CD14-positive monocyte (primary cell): ENCODE data around the gene SOWAHB. TPM values are rescaled to one million over a fixed set of nuclear protein-coding genes. Genes with fewer than 3 reads are reported as not detected.

Experiments used
- DNase-seq, 3 donors: peaks; one replicate each; pipeline ENCODE4 v3.0.0-alpha.2; 2011 to 2022
- H2AFZ ChIP-seq: 2 replicates; pipeline ENCODE4 v1.6.0; 2012; ENCODE audit warnings: mild to moderate bottlenecking, low read depth, low read length, inconsistent platforms; ENCODE audit not compliant: insufficient read depth, poor library complexity, severe bottlenecking
- H3K27ac ChIP-seq, 2 donors: 1 replicate in 1 of 2; 2 replicates in 1 of 2; pipeline ENCODE4 v1.5.1; 2012 to 2013; ENCODE audit warnings: low read length in 2 of 2, control low read depth in 1 of 2, inconsistent platforms in 1 of 2, low read depth in 1 of 2, mild to moderate bottlenecking in 1 of 2
- H3K27me3 ChIP-seq, 2 donors: one replicate each; pipeline versions ENCODE4 v1.6.0 to v1.6.1; 2011 to 2013; ENCODE audit warnings: low read length in 2 of 2; ENCODE audit not compliant: control insufficient read depth in 2 of 2, insufficient read depth in 2 of 2
- H3K36me3 ChIP-seq, 2 donors: replicated peaks in 1 of 2; 1 replicate in 1 of 2; 2 replicates in 1 of 2; pipeline versions ENCODE4 v1.5.1 to v1.6.1; 2012 to 2013; ENCODE audit warnings: low read length in 2 of 2, control low read depth in 1 of 2, inconsistent platforms in 1 of 2, mild to moderate bottlenecking in 1 of 2; ENCODE audit not compliant: insufficient read depth in 2 of 2, control insufficient read depth in 1 of 2
- H3K4me1 ChIP-seq, 2 donors: 1 replicate in 1 of 2; 2 replicates in 1 of 2; pipeline versions ENCODE4 v1.5.1 to v1.6.1; 2012 to 2013; ENCODE audit warnings: low read length in 2 of 2, control low read depth in 1 of 2, inconsistent platforms in 1 of 2, mild to moderate bottlenecking in 1 of 2, moderate library complexity in 1 of 2; ENCODE audit not compliant: insufficient read depth in 2 of 2, control insufficient read depth in 1 of 2
- H3K4me2 ChIP-seq: replicated peaks from 2 replicates; pipeline ENCODE3; 2012; ENCODE audit warnings: low read length, moderate library complexity, mild to moderate bottlenecking; ENCODE audit not compliant: poor library complexity, severe bottlenecking; ENCODE audit errors: extremely low read depth
- H3K4me3 ChIP-seq, 3 experiments: fragments of 200-600 bp in 1 of 3; sonication (generic) in 1 of 3; replicated peaks in 1 of 3; 1 replicate in 2 of 3; 2 replicates in 1 of 3; pipeline ENCODE4 v1.5.1; 2011 to 2013; ENCODE audit warnings: low read length in 3 of 3, mild to moderate bottlenecking in 3 of 3, control low read depth in 2 of 3, low read depth in 2 of 3, inconsistent platforms in 1 of 3, moderate library complexity in 1 of 3
- H3K79me2 ChIP-seq: 2 replicates; pipeline ENCODE4 v1.6.0; 2012; ENCODE audit warnings: mild to moderate bottlenecking, control low read depth, inconsistent platforms, low read length, moderate library complexity; ENCODE audit not compliant: insufficient read depth
- H3K9ac ChIP-seq: 2 replicates; pipeline ENCODE4 v1.6.0; 2017; ENCODE audit warnings: low read length, mild to moderate bottlenecking; ENCODE audit not compliant: insufficient read depth, poor library complexity, severe bottlenecking
- H3K9me3 ChIP-seq, 2 donors: replicated peaks in 1 of 2; 1 replicate in 1 of 2; 2 replicates in 1 of 2; pipeline versions ENCODE4 v1.5.1 to v1.6.1; 2012 to 2013; ENCODE audit warnings: low read length in 2 of 2, control low read depth in 1 of 2; ENCODE audit not compliant: control insufficient read depth in 1 of 2, insufficient read depth in 1 of 2
- H4K20me1 ChIP-seq: 2 replicates; pipeline ENCODE4 v1.6.0; 2012; ENCODE audit warnings: mild to moderate bottlenecking, low read length, control low read depth, moderate library complexity; ENCODE audit not compliant: insufficient read depth
- H3K27ac Mint-ChIP-seq, 7 donors: one replicate each; pipeline ENCODE4 v1.8.0; 2020; ENCODE audit warnings: mild to moderate bottlenecking in 7 of 7, mixed read lengths in 7 of 7, moderate library complexity in 6 of 7, inconsistent platforms in 2 of 7
- H3K27me3 Mint-ChIP-seq, 3 donors: one replicate each; pipeline ENCODE4 v1.8.0; 2021 to 2022; ENCODE audit warnings: low read depth in 3 of 3, mild to moderate bottlenecking in 3 of 3, mixed read lengths in 3 of 3, moderate library complexity in 3 of 3, inconsistent platforms in 1 of 3
- H3K36me3 Mint-ChIP-seq, 2 donors: one replicate each; pipeline ENCODE4 v1.8.0; 2020; ENCODE audit warnings: mixed read lengths in 2 of 2, inconsistent platforms in 1 of 2, mild to moderate bottlenecking in 1 of 2
- H3K4me1 Mint-ChIP-seq: one replicate; pipeline ENCODE4 v1.8.0; 2020; ENCODE audit warnings: mild to moderate bottlenecking, mixed read lengths
- H3K4me3 Mint-ChIP-seq, 2 donors: one replicate each; pipeline ENCODE4 v1.8.0; 2020; ENCODE audit warnings: mild to moderate bottlenecking in 2 of 2, mixed read lengths in 2 of 2, moderate library complexity in 1 of 2
- H3K9me3 Mint-ChIP-seq, 7 donors: one replicate each; pipeline ENCODE4 v1.8.0; 2020 to 2022; ENCODE audit warnings: mixed read lengths in 7 of 7, mild to moderate bottlenecking in 6 of 7, moderate library complexity in 6 of 7, inconsistent platforms in 2 of 7
- CTCF ChIP-seq: fragments of 200-600 bp; IDR thresholded peaks from one replicate; pipeline ENCODE4 v1.8.0; 2022; ENCODE audit warnings: antibody characterized with exemption, mild to moderate bottlenecking
- WGBS: methylation state at CpG from one replicate; pipeline ENCODE4 v1.1.5; 2013; ENCODE audit warnings: missing lambda C conversion rate; ENCODE audit not compliant: insufficient coverage; 5-methylcytosine and 5-hydroxymethylcytosine counted together
- intact Hi-C, 2 donors: fragments of 100-400 bp; cut with micrococcal nuclease; formaldehyde crosslinking; loops; one replicate each; pipeline versions ENCODE4 v1.15.0 to v1.15.1; 2023
- polyA plus RNA-seq, 3 donors: library from polyadenylated mRNA; depleted of rRNA in 1 of 3; unstranded in 2 of 3; stranded (reverse) in 1 of 3; fragments of 300-500 nt in 2 of 3; fragments of >200 nt in 1 of 3; fragmentation: Illumina TruSeq in 2 of 3; gene quantifications; 1 replicate in 2 of 3; 2 replicates in 1 of 3; pipeline ENCODE4 v1.2.3, GENCODE V29; 2012 to 2021

SOWAHB gene
- polyA plus RNA-seq, 3 donors, result not detected

DNA sequence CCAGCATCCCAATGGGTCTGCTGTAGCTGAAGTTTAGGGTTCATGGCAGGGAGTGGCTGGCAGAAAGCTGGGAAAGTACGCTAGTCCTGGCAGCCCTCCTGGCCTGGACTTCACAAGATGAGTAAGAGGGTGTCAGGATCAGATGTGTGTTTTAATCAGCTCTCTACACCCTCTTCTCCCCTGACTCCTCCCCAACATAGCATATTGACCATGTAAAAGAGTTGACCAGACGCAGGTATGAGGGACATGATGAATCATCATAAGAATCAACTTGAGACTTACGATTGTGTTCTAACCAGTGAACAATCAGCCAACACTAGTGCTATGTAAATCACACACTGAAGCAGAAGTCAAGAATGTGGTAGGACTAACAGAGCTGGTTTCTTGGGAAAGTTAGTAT lies 5.3 kb downstream of the SOWAHB start:
- Mint-ChIP-seq H3K36me3 (no peaks in the 10 kb centered on the region), H3K27ac (no peak overlapping the region), H3K9me3 (peaks cover 0 to 6% (median 0%) of the 10 kb centered on the region in 7 donors), H3K4me3 (no peak overlapping the region), H3K27me3 (peaks cover 41 to 47% (median 41%) of the 10 kb centered on the region in 3 donors), H3K4me1 (peaks cover 2% of the 10 kb centered on the region)
- Histone ChIP-seq H3K27me3 (peaks cover 29 to 45% of the 10 kb centered on the region in 2 donors), H3K27ac (no peak overlapping the region), H3K4me2 (no peak overlapping the region), H2AFZ (no peak overlapping the region), H3K4me3 (no peak overlapping the region), H4K20me1 (no peaks in the 10 kb centered on the region), H3K9me3 (peaks cover 0 to 4% of the 10 kb centered on the region in 2 donors), H3K4me1 (no peaks in the 10 kb centered on the region), H3K36me3 (no peaks in the 10 kb centered on the region), H3K79me2 (no peaks in the 10 kb centered on the region), H3K9ac (no peak overlapping the region)
- no peak for TF ChIP-seq CTCF
- no peak for DNase-seq
- no CpG with 5 or more reads among the region's 3 CpGs for WGBS
- intact Hi-C loops, result no loop called here

- H3K36me3 ChIP-seq, result no peaks in the 10 kb centered on the region
- H3K4me2 ChIP-seq, result no peak overlapping the region
- H3K27me3 ChIP-seq, result peaks cover 27 to 41% of the 10 kb centered on the region in 2 donors
- no peaks in the 10 kb centered on the region for H3K79me2 ChIP-seq
- H3K4me1 ChIP-seq, result no peaks in the 10 kb centered on the region
- no peak overlapping the region for H3K9ac ChIP-seq
- peaks cover 0 to 4% of the 10 kb centered on the region in 2 donors for H3K9me3 ChIP-seq
- Mint-ChIP-seq H3K4me3 (no peak overlapping the region), H3K4me1 (no peaks in the 10 kb centered on the region), H3K27me3 (peaks cover 37 to 41% (median 38%) of the 10 kb centered on the region in 3 donors), H3K27ac (no peak overlapping the region), H3K36me3 (no peaks in the 10 kb centered on the region), H3K9me3 (peaks cover 0 to 9% (median 3%) of the 10 kb centered on the region in 7 donors)
- DNase-seq, result no peak
- no peaks in the 10 kb centered on the region for H4K20me1 ChIP-seq
- TF ChIP-seq CTCF, result no peak
- H3K4me3 ChIP-seq, result no peak overlapping the region
- intact Hi-C loops, result no loop called here
- H2AFZ ChIP-seq, result no peak overlapping the region
- no peak overlapping the region for H3K27ac ChIP-seq
- 0% methylated on average over 1 of the region's 1 CpG for WGBS
Observed at GRCh38 chr4:76892001-76892400, 5.9 kb downstream of the SOWAHB start.
